Kidney (tissue), 14 donors: Measurements from ENCODE around the gene PYROXD2. TPM values are rescaled to one million over a fixed set of nuclear protein-coding genes. Genes with fewer than 3 reads are reported as not detected.

ENCODE experiments used
- DNase-seq, 5 donors: peaks; one replicate each; pipeline ENCODE4 v3.0.0-alpha.2; 2013 to 2020
- FAIRE-seq: peaks from 2 replicates; lab custom pipeline; 2012; peaks lifted over from hg19 to GRCh38; lab: Jason Lieb, UNC
- H3K27ac ChIP-seq, 2 donors: one replicate each; pipeline ENCODE4 v1.7.0; 2013; ENCODE audit warnings: low read depth in 2 of 2, low read length in 2 of 2, inconsistent platforms in 1 of 2
- H3K27me3 ChIP-seq: one replicate; pipeline ENCODE4 v1.7.1; 2013; ENCODE audit warnings: low read length, inconsistent platforms; ENCODE audit not compliant: control insufficient read depth, insufficient read depth
- H3K36me3 ChIP-seq, 3 donors: one replicate each; pipeline versions ENCODE4 v1.7.0 to v1.7.1; 2013; ENCODE audit warnings: low read length in 3 of 3, control low read depth in 1 of 3, inconsistent platforms in 1 of 3; ENCODE audit not compliant: insufficient read depth in 3 of 3, control insufficient read depth in 2 of 3
- H3K4me1 ChIP-seq, 3 donors: one replicate each; pipeline versions ENCODE4 v1.7.0 to v1.7.1; 2013; ENCODE audit warnings: low read length in 3 of 3, inconsistent platforms in 1 of 3, low read depth in 1 of 3; ENCODE audit not compliant: control insufficient read depth in 2 of 3, insufficient read depth in 2 of 3
- H3K4me3 ChIP-seq, 3 donors: one replicate each; pipeline versions ENCODE4 v1.7.0 to v1.8.1; 2013; ENCODE audit warnings: low read length in 3 of 3, control low read depth in 1 of 3, inconsistent platforms in 1 of 3
- H3K9ac ChIP-seq, 3 donors: one replicate each; pipeline versions ENCODE4 v1.7.0 to v1.7.1; 2013; ENCODE audit warnings: low read length in 3 of 3, control low read depth in 1 of 3, inconsistent platforms in 1 of 3
- H3K9me3 ChIP-seq, 3 donors: one replicate each; pipeline versions ENCODE4 v1.7.0 to v1.7.1; 2013; ENCODE audit warnings: low read length in 3 of 3, control low read depth in 1 of 3, inconsistent platforms in 1 of 3; ENCODE audit not compliant: control insufficient read depth in 2 of 3, insufficient read depth in 1 of 3
- intact Hi-C: fragments of 100-400 bp; cut with DNase I; formaldehyde crosslinking; loops from one replicate; pipeline ENCODE4 v1.11.1; 2022
- polyA plus RNA-seq: library from polyadenylated mRNA; stranded (reverse); fragments of 350-450 nt; fragmentation: Illumina TruSeq; extraction: RNeasy Lipid Tissue Mini Kit (QIAGEN cat#74804); gene quantifications from one replicate; pipeline ENCODE4 v1.2.3, GENCODE V29; 2014; ENCODE audit warnings: low read depth, low replicate concordance; ENCODE audit not compliant: insufficient read depth
- total RNA-seq: library from RNA; stranded (reverse); fragmentation: NEBNext Ultra II Directional; extraction: Animal tissue kit (Norgen Biotek cat#: 25700); gene quantifications from one replicate; pipeline ENCODE4 v1.2.1, GENCODE V29; 2021
- TF ChIP-seq, protein P1 (sequence below): IDR thresholded peaks from 3 replicates; pipeline ENCODE4 v1.5.1; 2012; ENCODE audit warnings: mild to moderate bottlenecking, moderate library complexity, borderline replicate concordance; ENCODE audit not compliant: insufficient read depth; ENCODE audit errors: extremely low read depth
- donor health status: control.
- donor health status: control.
- donor health status: control.
- donor health status: control.
- donor health status: control.
- donor health status: DM: yes; HTN: yes; CAD: no.
- donor health status: Normal renal cell carcinoma (clear cell type).

Gene PYROXD2
- total and polyA plus RNA-seq, 2 donors from 2014 or later = 7.8 to 14.1 TPM

DNA sequence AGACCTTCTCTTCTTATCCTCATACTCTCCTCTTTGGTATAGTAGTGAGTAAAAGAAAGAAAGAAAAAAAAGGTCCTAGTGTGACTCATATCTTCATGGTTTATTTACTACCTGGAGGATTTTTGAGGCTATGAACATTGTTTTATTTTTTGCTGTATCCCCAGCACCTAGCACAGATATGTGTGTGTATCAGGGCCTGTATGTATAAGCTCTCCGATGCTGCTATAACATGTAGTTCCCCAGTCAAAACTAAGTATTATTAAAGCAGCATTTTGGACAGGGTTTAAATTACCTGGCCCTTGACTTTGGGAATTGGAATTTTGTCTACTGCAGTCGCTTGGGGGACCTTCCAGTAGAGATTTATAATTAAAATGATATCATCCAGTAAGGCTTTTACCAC is 46.3 kb downstream of the PYROXD2 start:
- DNase-seq (no peak), FAIRE-seq (no peak)
- intact Hi-C loops = no loop called here
- H3K4me1 ChIP-seq = no peaks in the 10 kb centered on the region
- TF ChIP-seq, protein P1, sequence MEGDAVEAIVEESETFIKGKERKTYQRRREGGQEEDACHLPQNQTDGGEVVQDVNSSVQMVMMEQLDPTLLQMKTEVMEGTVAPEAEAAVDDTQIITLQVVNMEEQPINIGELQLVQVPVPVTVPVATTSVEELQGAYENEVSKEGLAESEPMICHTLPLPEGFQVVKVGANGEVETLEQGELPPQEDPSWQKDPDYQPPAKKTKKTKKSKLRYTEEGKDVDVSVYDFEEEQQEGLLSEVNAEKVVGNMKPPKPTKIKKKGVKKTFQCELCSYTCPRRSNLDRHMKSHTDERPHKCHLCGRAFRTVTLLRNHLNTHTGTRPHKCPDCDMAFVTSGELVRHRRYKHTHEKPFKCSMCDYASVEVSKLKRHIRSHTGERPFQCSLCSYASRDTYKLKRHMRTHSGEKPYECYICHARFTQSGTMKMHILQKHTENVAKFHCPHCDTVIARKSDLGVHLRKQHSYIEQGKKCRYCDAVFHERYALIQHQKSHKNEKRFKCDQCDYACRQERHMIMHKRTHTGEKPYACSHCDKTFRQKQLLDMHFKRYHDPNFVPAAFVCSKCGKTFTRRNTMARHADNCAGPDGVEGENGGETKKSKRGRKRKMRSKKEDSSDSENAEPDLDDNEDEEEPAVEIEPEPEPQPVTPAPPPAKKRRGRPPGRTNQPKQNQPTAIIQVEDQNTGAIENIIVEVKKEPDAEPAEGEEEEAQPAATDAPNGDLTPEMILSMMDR = no peak
- no peaks in the 10 kb centered on the region for H3K36me3 ChIP-seq
- no peaks in the 10 kb centered on the region for H3K9me3 ChIP-seq
- no peak overlapping the region for H3K9ac ChIP-seq
- no peak overlapping the region for H3K4me3 ChIP-seq
- no peaks in the 10 kb centered on the region for H3K27me3 ChIP-seq
- H3K27ac ChIP-seq = no peak overlapping the region

DNA sequence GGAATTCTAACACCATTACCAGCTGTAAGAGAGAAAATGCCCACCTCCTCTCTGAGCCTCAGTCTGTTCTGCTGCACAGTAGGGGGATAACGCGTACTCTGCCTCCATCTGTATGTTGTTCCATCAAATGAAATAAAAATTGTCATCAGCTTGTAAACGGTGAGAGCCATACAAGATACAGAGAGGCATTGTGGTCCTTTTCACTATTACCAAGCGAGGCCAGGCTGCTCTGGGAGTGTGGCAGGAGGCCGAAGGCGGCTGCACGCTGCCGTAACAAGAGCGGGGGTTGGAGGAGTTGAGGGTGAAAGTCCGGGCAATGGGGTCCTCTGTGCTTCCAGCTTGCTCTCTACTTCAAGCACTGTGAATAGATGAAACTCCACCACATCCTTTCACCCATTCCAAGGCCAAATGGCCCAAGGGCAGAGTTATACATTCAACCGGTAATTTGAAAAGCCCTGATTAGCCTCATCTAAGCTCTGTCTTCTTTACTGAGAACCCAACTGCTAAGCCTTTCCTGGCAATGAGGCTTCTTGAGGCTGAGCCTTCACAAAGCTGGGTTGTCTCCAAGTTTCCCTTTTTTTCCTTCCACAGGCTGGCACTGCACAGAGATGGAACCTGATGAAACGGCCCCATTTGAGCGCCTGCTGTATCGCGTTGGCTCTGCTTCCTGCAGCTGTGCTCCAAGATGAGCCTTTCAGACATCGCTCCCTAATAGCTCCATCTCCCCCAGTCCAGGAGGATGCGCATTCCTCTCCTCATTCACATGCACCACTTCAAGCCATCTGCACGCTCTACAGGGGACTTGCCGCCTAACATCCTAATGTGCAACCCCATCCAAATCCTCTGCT is 47.2 kb downstream of the PYROXD2 start:
- TF ChIP-seq, protein P1 = no peak
- no peak overlapping the region for H3K27ac ChIP-seq
- no peak overlapping the region for H3K4me3 ChIP-seq
- H3K27me3 ChIP-seq = no peaks in the 10 kb centered on the region
- no peaks in the 10 kb centered on the region for H3K4me1 ChIP-seq
- no peak for FAIRE-seq
- H3K9me3 ChIP-seq = no peaks in the 10 kb centered on the region
- no peaks in the 10 kb centered on the region for H3K36me3 ChIP-seq
- intact Hi-C loops = no loop called here
- H3K9ac ChIP-seq = no peak overlapping the region
- DNase-seq = no peak

DNA sequence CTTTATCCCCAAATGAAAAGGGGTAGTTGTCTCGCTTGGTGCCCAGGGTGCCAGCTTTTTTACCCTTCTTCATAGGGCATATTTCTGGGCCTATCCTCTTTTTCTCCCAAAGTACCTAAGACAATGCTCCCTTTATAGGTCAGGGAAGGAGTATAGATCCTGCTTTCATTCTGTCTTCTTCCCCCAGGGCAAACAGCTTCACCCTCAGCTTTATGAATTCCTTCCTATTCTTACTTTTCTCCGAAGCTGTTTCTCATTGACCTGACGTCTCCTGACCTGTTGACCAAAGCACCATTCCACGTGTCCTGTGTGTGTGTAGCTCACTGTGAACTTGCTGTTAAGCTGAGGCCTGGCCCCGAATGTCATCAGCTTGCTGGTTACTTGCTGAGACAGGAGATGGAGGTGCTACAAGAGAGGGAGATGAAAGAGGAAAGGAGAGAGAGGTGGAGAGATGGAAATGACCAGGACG is 48.9 kb downstream of the PYROXD2 start:
- FAIRE-seq (no peak), DNase-seq (no peak)
- H3K27ac ChIP-seq = no peak overlapping the region
- no peaks in the 10 kb centered on the region for H3K36me3 ChIP-seq
- H3K9ac ChIP-seq = no peak overlapping the region
- intact Hi-C loops = no loop called here
- no peak overlapping the region for H3K4me3 ChIP-seq
- no peaks in the 10 kb centered on the region for H3K27me3 ChIP-seq
- TF ChIP-seq, protein P1 = no peak
- H3K4me1 ChIP-seq = no peaks in the 10 kb centered on the region
- H3K9me3 ChIP-seq = no peaks in the 10 kb centered on the region
